Measurements from ENCODE around the gene LRFN3. TPM values are rescaled to one million over a fixed set of nuclear protein-coding genes. Genes with fewer than 3 reads are reported as not detected.

LRFN3 gene
- total and polyA plus RNA-seq, 2 of the 13 experiments (the other 11 are each of a cell fraction or from before 2014, with no cell fraction given) = 0.74 to 1.6 TPM

DNA sequence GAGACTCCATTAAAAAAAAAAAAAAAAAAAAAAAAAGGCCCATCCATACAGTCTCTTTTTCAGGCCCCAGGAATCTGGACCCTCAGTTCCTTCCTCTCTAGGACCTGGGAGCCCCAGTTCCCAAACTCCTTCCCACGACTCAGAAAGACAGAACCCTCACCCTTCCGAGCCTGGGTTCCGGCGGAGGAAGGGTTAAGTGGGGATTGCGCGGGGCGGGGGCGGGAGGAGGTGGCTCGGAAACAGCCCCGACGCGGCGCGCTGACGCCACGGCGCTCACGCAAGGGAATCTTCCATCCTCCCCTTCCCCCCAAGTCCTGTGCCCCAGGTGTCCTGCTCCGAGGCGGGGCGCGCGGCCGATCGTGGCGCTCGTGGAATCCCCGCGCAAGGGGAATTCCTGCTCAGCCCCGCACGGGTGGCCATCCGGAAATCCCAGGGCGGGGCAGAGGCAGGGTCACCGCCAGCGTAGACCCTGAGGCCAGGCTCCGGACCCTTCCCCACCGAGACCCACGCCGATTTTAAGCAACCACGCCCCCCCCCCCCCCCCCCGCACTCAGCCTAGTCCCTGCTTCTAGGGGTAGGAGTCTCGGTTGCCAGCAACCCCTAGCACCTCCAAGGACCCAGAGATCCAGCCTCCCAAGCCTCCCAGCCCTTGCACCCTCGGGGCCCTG, 36.5 kb upstream of the LRFN3 start (continued):
- TF ChIP-seq CBX5 (CRISPR knock-in tag; IDR thresholded peaks at IDR 0.05; ENCODE audit: borderline replicate concordance) (no peak), ZFP1 (CRISPR knock-in tag; IDR thresholded peaks at IDR 0.05) (no peak), BORCS8-MEF2B (CRISPR knock-in tag; IDR thresholded peaks at IDR 0.05) (no peak), HMGXB4 (CRISPR knock-in tag; IDR thresholded peaks at IDR 0.05; ENCODE audit: borderline replicate concordance in 1 of 2, low read depth in 1 of 2) (peak in 1 of 2 experiments; percentile 59; a peak in 1 of 4 replicates), ZFP90 (CRISPR knock-in tag; IDR thresholded peaks at IDR 0.05; ENCODE audit: borderline replicate concordance) (no peak), ZNF30 (CRISPR knock-in tag; IDR thresholded peaks at IDR 0.05) (no peak), RFX3 (CRISPR knock-in tag; IDR thresholded peaks at IDR 0.05) (no peak), ZBTB3 (CRISPR knock-in tag; IDR thresholded peaks at IDR 0.05; ENCODE audit: borderline replicate concordance, low read depth) (no peak), FOXK1 (CRISPR knock-in tag; IDR thresholded peaks at IDR 0.05; ENCODE audit: borderline replicate concordance, low read depth) (peak; percentile 26; the same call in 1 of the 2 replicates), TCF7L2 (IDR thresholded peaks at IDR 0.05; ENCODE audit: low read depth, low read length) (no peak), ESRRA (CRISPR knock-in tag; IDR thresholded peaks at IDR 0.05; ENCODE audit: low read depth) (no peak), ZNF343 (CRISPR knock-in tag; IDR thresholded peaks at IDR 0.05) (0 out of 2 replicates have a peak, but pooled peaks have one; percentile 36), TEAD3 (CRISPR knock-in tag; optimal IDR thresholded peaks at IDR 0.05; ENCODE audit: borderline replicate concordance) (peak; percentile 36), SP1 (IDR thresholded peaks at IDR 0.05) (no peak), SP1 (CRISPR knock-in tag; IDR thresholded peaks at IDR 0.05) (peak; percentile 60), GATA4 (IDR thresholded peaks at IDR 0.05; ENCODE audit: borderline replicate concordance, low read depth) (0 out of 2 replicates have a peak, but pooled peaks have one; percentile 18), ZNF570 (CRISPR knock-in tag; IDR thresholded peaks at IDR 0.05; ENCODE audit: borderline replicate concordance) (no peak), GMEB2 (CRISPR knock-in tag; IDR thresholded peaks at IDR 0.05; ENCODE audit: low read depth) (peak; percentile 88), ZFP37 (CRISPR knock-in tag; IDR thresholded peaks at IDR 0.05; ENCODE audit: borderline replicate concordance) (no peak), TGIF2 (CRISPR knock-in tag; IDR thresholded peaks at IDR 0.05) (no peak), SALL1 (CRISPR knock-in tag; IDR thresholded peaks at IDR 0.05) (peak; percentile 54; the same call in 1 of the 2 replicates), KAT8 (CRISPR knock-in tag; IDR thresholded peaks at IDR 0.05) (peak; percentile 54; the same call in 1 of the 2 replicates), POGZ (CRISPR knock-in tag; IDR thresholded peaks at IDR 0.05) (no peak), SNAPC5 (CRISPR knock-in tag; IDR thresholded peaks at IDR 0.05; ENCODE audit: borderline replicate concordance) (no peak), ZNF652 (CRISPR knock-in tag; IDR thresholded peaks at IDR 0.05; ENCODE audit: borderline replicate concordance, low read depth) (peak; percentile 98), U2AF2 (IDR thresholded peaks at IDR 0.05; ENCODE audit: low read depth, low read length) (no peak), ARNTL (CRISPR knock-in tag; IDR thresholded peaks at IDR 0.05) (0 out of 2 replicates have a peak, but pooled peaks have one; percentile 30), NFYB (CRISPR knock-in tag; IDR thresholded peaks at IDR 0.05) (no peak), ZNF891 (CRISPR knock-in tag; IDR thresholded peaks at IDR 0.05) (no peak)

Measured in HepG2 (cell line).